Stimulated activated effector memory CD8-positive, alpha-beta T cell treated with anti-CD3 and anti-CD28 coated beads, Interleukin-12 subunit alpha, Interleukin-12 subunit beta, amount 100 ng/mL, for 72 hours (primary cell): Measurements from ENCODE around the gene SUGCT.

Source experiments
- ATAC-seq: fragments of 150-1000 bp; cut with Tn5 transposase; 2 replicates; pipeline ENCODE4 v1.10.0; 2021
- DNase-seq, 2 donors: peaks; one replicate each; pipeline ENCODE4 v3.0.0; 2021 to 2022; ENCODE audit warnings: low spot score in 2 of 2
- H3K27ac Mint-ChIP-seq: one replicate; pipeline ENCODE4 v1.8.0; 2022; ENCODE audit warnings: mild to moderate bottlenecking, mixed read lengths
- H3K36me3 Mint-ChIP-seq: one replicate; pipeline ENCODE4 v1.8.0; 2022; ENCODE audit warnings: mild to moderate bottlenecking, mixed read lengths
- H3K4me1 Mint-ChIP-seq: one replicate; pipeline ENCODE4 v1.8.0; 2022; ENCODE audit warnings: mixed read lengths
- H3K4me3 Mint-ChIP-seq: one replicate; pipeline ENCODE4 v1.8.0; 2022; ENCODE audit warnings: mild to moderate bottlenecking, mixed read lengths
- H3K9me3 Mint-ChIP-seq: one replicate; pipeline ENCODE4 v1.8.0; 2022; ENCODE audit warnings: mixed read lengths

Gene SUGCT

DNA sequence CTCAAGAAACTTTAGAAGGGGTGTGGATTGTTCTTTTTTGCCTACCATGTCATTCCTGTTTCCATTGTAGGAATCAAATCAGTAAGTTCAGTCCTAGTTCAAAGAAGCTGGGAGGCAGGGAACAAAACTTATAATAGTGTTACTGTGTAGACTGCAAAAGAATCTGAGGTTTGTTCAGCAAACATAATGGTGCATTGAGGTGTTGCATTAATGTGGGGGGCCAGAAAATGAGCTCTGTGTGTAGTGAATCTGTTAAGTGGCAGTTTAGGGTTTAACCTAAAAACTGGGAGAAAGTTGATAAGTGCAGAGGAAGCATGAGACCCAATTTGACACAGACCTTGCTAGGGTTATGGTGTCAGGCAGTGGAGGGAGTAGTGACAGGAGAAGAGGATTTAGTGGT lies 197.7 kb downstream of the SUGCT start:
- Mint-ChIP-seq H3K9me3 (peaks cover 2% of the 10 kb centered on the region), H3K36me3 (no peaks in the 10 kb centered on the region), H3K4me1 (no peaks in the 10 kb centered on the region), H3K27ac (no peak overlapping the region), H3K4me3 (no peak overlapping the region)
- DNase-seq, result no peak
- ATAC-seq, result no peak

- DNase-seq, result no peak
- Mint-ChIP-seq H3K27ac (no peak overlapping the region), H3K4me3 (no peak overlapping the region), H3K9me3 (peaks cover 11% of the 10 kb centered on the region), H3K4me1 (no peaks in the 10 kb centered on the region), H3K36me3 (no peaks in the 10 kb centered on the region)
- ATAC-seq, result no peak
Observed at GRCh38 chr7:40341836-40342235, 207.0 kb downstream of the SUGCT start.

DNA sequence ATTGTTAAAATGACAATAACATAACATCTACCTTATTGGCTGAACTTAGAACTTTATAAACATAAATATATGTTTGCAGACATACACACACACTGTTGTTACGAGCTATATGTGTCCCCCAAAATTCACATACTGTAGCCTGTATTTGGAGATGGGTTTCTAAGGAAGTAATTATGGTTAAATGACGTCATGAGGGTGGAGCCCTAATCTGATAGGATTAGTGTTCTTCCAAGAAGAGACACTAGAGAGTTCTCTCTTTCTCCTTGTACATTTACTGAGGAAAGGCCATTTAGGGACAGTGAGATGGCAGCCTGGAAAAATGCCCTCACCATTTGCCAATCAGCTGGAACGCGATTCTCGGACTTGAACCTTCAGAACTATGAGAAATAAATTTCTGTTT lies 211.7 kb downstream of the SUGCT start:
- H3K36me3 Mint-ChIP-seq, result no peaks in the 10 kb centered on the region
- ATAC-seq (no peak), DNase-seq (no peak)
- H3K27ac Mint-ChIP-seq, result no peak overlapping the region
- H3K4me3 Mint-ChIP-seq, result no peak overlapping the region
- H3K9me3 Mint-ChIP-seq, result no peaks in the 10 kb centered on the region
- no peaks in the 10 kb centered on the region for H3K4me1 Mint-ChIP-seq

- no peak for DNase-seq
- Mint-ChIP-seq H3K4me1 (no peaks in the 10 kb centered on the region), H3K4me3 (no peak overlapping the region), H3K27ac (no peak overlapping the region), H3K9me3 (no peaks in the 10 kb centered on the region), H3K36me3 (no peaks in the 10 kb centered on the region)
- no peak for ATAC-seq
Observed at GRCh38 chr7:40348126-40348728, 213.4 kb downstream of the SUGCT start.

DNA sequence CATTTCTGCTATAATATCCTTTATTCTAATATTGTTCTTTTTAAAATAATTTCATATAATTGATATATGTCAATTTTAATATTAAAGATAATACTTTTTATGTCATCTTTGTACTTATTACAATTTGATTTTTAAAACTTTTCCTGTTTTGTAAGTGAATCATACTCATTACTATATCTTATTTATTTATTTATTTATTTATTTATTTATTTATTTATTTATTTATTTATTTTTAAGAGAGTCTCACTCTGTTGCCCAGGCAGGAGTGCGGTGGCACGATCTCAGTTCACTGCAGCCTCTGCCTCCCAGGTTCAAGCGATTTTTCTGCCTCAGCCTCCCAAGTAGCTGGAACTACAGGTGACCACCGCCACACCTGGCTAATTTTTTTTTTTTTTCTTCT lies 215.3 kb downstream of the SUGCT start:
- Mint-ChIP-seq H3K36me3 (no peaks in the 10 kb centered on the region), H3K27ac (no peak overlapping the region), H3K4me3 (no peak overlapping the region), H3K4me1 (no peaks in the 10 kb centered on the region), H3K9me3 (no peaks in the 10 kb centered on the region)
- no peak for ATAC-seq
- no peak for DNase-seq

GRCh38 chr7:40354711-40355110 lies 219.9 kb downstream of the SUGCT start:
- H3K9me3 Mint-ChIP-seq, result no peaks in the 10 kb centered on the region
- H3K27ac Mint-ChIP-seq, result no peak overlapping the region
- DNase-seq (no peak), ATAC-seq (no peak)
- H3K4me3 Mint-ChIP-seq, result no peak overlapping the region
- H3K36me3 Mint-ChIP-seq, result no peaks in the 10 kb centered on the region
- H3K4me1 Mint-ChIP-seq, result no peaks in the 10 kb centered on the region

DNA sequence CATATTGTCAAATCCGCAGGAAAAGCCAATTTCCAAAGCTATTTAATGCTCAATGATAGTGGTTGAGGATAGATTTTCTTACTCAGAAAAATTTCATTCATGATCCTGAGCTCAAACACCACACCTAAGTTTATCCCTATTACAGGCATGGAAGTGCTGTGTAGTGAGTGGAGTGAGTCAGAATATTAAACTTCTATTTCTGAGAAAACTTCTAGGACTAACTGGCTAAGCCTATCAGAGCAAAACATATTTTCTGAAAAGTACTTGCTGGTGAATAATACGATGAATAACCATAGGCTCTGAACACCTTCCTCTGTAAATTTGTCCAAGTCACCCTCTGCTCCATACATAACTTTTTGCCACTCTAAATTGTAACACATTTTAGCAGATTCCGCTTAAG lies 221.5 kb downstream of the SUGCT start:
- no peaks in the 10 kb centered on the region for H3K4me1 Mint-ChIP-seq
- no peaks in the 10 kb centered on the region for H3K36me3 Mint-ChIP-seq
- no peak for DNase-seq

DNA sequence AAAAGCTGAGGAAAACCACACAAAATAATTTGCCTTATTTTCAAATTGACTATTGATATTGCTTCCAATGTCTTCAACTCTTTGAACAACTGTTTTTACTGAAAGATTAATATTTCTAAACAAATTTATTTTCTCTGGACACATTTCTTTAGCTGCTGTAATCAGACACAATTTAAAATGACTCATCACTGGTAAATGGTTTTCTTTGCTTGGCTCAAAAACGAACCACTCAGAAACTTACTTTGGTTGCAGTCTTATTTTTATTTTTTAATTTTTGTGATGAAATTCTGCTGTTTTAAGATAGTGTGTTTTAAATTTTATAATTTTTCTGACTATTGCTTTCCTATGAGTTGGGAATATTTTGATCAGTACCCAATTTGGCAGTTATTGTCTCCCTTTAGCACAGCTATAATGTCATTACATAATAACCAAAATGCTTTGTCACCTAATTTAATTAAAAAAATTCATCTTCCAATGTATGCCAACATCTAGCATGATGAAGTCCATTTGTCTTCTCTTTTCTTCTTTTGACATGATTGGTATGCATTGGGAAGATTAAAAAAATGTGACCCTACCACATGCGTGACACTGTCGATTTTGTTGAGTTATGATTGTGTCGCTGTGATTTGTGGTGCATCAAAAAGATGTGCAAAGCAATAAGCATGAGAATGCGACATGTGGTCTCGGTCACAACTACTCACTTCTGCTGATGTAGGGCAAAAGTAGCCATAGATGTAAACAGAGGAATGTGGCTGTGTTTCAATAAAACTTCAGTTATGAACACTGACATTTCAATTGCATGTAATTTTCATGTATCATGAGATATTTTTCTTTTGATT lies 222.3 kb downstream of the SUGCT start:
- H3K4me1 Mint-ChIP-seq, result no peaks in the 10 kb centered on the region
- ATAC-seq (no peak), DNase-seq (no peak)
- H3K27ac Mint-ChIP-seq, result no peak overlapping the region
- peaks cover 6% of the 10 kb centered on the region for H3K9me3 Mint-ChIP-seq
- H3K4me3 Mint-ChIP-seq, result no peak overlapping the region
- no peaks in the 10 kb centered on the region for H3K36me3 Mint-ChIP-seq

More for the DNA sequence above, 221.5 kb downstream of the SUGCT start:
- peaks cover 6% of the 10 kb centered on the region for H3K9me3 Mint-ChIP-seq
- H3K27ac Mint-ChIP-seq, result no peak overlapping the region
- ATAC-seq, result no peak
- no peak overlapping the region for H3K4me3 Mint-ChIP-seq

DNA sequence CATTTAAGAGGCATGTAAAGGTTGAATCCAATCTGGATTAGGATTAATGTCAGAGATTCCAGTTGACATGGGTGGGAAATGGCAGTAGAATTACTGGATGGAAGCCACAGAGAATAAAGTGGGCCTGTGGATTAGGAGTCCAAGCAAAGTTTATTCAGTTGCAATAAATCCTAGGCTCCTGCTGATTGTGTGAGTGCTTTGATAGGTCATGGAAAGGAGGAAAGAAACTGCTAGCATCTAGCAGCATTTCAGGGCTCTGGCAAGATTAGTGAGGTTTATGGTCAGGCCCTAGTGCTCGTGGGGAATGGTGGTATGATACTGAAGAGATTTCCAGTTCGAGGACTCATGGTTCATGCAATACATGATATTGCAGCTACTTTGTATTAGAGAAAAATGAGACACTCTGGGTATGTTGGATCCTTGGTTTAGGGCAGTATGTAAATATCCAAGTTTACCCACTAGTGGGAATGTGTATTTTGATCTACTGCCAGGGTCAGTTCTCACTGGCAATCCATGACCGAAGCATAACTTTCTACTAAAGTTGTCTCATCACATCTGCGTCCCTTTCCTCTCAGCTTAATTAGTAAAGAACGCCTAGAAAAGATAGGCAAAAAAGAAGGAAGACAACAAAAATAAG lies 235.0 kb downstream of the SUGCT start:
- DNase-seq (no peak), ATAC-seq (no peak)
- Mint-ChIP-seq H3K36me3 (no peaks in the 10 kb centered on the region), H3K27ac (no peak overlapping the region), H3K4me1 (no peaks in the 10 kb centered on the region), H3K4me3 (no peak overlapping the region), H3K9me3 (peaks cover 10% of the 10 kb centered on the region)

GRCh38 chr7:40371806-40372440 lies 237.1 kb downstream of the SUGCT start:
- DNase-seq (no peak), ATAC-seq (no peak)
- peaks cover 13% of the 10 kb centered on the region for H3K9me3 Mint-ChIP-seq
- no peak overlapping the region for H3K27ac Mint-ChIP-seq
- H3K4me3 Mint-ChIP-seq, result no peak overlapping the region
- H3K4me1 Mint-ChIP-seq, result no peaks in the 10 kb centered on the region
- H3K36me3 Mint-ChIP-seq, result no peaks in the 10 kb centered on the region

DNA sequence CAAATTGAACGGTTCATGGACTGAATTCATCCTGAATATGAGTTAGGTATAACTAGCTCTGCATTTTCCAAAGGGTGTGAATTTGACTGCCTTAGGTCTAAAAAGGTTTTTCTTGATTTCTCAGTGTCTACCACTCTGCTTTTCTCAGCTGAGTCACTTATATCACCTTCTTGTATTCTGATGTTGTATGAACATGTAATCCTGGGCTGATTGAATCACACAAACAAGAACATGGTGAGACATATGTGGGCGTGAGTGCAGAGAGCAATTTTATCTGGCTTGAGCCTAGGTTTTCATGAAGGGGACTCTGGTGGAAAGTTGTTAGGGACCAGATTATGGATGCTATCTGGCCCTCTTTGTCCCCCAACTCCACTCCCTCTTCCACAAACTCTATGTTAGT lies 239.8 kb downstream of the SUGCT start:
- DNase-seq (no peak), ATAC-seq (no peak)
- Mint-ChIP-seq H3K36me3 (no peaks in the 10 kb centered on the region), H3K27ac (no peak overlapping the region), H3K4me3 (no peak overlapping the region), H3K9me3 (peaks cover 14% of the 10 kb centered on the region), H3K4me1 (no peaks in the 10 kb centered on the region)

DNA sequence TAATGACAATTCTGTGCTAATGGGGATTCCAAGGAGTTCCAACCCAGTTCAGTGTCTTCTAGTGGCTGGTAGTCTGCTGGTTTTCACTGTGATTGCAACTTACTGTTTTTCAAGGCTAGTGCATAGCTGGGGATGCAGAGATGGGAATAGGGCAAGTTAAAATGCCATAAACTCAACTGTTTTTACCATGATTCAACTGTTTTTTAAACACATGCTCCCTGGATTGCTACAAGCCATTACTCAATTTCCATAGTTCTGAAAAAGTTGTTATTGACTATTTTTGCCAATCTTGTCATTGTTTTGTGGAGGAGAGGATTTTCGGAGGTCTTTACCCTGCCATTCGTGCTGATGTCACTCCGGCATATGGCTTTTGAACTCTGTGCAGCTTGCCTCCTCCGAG lies 245.3 kb downstream of the SUGCT start:
- Mint-ChIP-seq H3K27ac (no peak overlapping the region), H3K4me1 (no peaks in the 10 kb centered on the region), H3K36me3 (no peaks in the 10 kb centered on the region), H3K4me3 (no peak overlapping the region), H3K9me3 (peaks cover 18% of the 10 kb centered on the region)
- ATAC-seq (no peak), DNase-seq (no peak)

- no peak for ATAC-seq
- no peaks in the 10 kb centered on the region for H3K36me3 Mint-ChIP-seq
- DNase-seq, result no peak
- no peak overlapping the region for H3K27ac Mint-ChIP-seq
- H3K9me3 Mint-ChIP-seq, result peaks cover 20% of the 10 kb centered on the region
- H3K4me3 Mint-ChIP-seq, result no peak overlapping the region
- H3K4me1 Mint-ChIP-seq, result no peaks in the 10 kb centered on the region
Observed at GRCh38 chr7:40382145-40382544, 247.3 kb downstream of the SUGCT start.

DNA sequence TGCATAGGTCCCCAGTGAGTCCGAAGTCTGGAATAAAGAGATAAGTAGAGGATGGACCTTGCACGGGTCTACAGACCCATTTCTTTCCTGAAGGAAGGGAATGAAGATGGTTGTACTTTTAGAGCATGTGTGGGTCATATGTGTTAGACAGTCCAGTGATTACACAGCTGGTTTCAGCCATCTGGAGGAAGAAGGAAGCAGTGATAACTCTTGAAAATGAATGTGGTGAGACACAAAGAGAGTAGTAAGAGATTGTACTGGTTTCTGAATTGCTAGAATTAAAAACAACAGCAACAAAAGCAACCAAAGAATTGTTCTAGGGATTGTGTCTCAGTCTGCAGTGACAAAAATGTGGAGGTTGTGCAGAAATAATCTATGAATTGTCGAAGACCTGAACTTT lies 258.9 kb downstream of the SUGCT start:
- no peak overlapping the region for H3K27ac Mint-ChIP-seq
- no peaks in the 10 kb centered on the region for H3K36me3 Mint-ChIP-seq
- DNase-seq (no peak), ATAC-seq (no peak)
- H3K9me3 Mint-ChIP-seq, result peaks cover 7% of the 10 kb centered on the region
- no peaks in the 10 kb centered on the region for H3K4me1 Mint-ChIP-seq
- H3K4me3 Mint-ChIP-seq, result no peak overlapping the region

GRCh38 chr7:40394400-40394799 lies 259.6 kb downstream of the SUGCT start:
- Mint-ChIP-seq H3K4me3 (no peak overlapping the region), H3K36me3 (no peaks in the 10 kb centered on the region), H3K9me3 (peaks cover 5% of the 10 kb centered on the region), H3K27ac (no peak overlapping the region), H3K4me1 (no peaks in the 10 kb centered on the region)
- DNase-seq (no peak), ATAC-seq (no peak)
